ENCODE measurements around the gene TRIM29.

The TRIM29 gene

DNA sequence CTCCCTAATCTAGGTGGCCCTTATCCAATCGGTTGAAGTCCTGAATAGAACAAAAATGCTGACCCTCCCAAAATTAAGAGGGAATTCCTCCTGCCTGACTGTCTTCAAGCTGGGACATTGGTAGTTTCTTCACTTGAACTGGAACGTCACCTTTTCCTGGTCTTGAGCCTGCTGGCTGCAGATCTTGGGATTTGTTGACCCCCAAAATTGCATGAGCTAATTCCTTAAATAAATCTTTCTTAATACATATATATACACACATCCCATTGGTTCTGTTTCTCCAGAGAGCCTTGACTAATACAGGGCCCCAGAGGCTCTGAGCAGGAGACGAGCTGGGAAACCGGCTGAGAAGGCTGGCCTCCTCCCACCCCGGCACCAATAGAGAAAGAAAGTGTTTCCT, 46.2 kb downstream of the TRIM29 start:
- DNase-seq = no peak

GRCh38 chr11:120091121-120091520, 46.8 kb downstream of the TRIM29 start:
- DNase-seq = no peak

DNA sequence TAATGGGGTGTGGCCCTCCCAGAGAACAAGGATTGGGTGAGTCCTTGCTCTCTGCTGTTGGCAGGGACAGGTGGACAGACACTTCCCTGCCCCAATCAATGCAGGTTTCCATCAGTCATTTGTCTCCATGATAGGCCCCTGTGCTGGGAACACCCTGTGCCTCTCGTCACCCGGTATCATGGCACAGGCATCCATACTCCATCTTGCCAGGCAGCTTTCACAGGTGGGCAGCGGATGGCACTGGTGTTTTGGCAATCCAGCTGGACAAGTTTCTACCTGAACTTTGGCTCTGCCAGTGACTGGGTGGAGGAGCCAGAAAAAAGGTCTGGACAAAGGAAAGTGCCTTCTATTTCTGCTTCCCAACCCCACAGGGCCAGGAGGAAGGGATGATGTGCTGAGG, 47.5 kb downstream of the TRIM29 start:
- DNase-seq = no peak

GRCh38 chr11:120089036-120090001, 48.6 kb downstream of the TRIM29 start:
- DNase-seq = no peak

GRCh38 chr11:120088056-120088455, 49.9 kb downstream of the TRIM29 start:
- DNase-seq = no peak

DNA sequence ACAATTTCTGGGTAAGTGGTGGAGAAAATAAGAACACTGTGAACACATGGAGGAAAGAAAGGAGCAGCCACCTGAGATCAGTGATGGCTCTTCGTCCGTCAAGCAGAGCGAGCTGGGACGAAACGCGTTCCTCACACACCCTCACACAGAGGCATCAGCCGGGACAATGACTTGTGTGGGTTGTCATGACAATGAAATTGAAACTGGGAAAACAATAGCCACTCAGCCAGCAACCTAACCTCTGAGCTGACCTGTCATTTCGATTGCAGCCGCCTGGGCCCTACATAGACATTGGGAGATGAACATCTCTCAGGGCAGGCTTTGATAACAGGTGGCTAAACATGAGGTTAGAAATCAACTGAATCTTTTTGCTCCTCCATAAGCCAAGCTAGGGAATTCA, 51.3 kb downstream of the TRIM29 start:
- no peak for DNase-seq

DNA sequence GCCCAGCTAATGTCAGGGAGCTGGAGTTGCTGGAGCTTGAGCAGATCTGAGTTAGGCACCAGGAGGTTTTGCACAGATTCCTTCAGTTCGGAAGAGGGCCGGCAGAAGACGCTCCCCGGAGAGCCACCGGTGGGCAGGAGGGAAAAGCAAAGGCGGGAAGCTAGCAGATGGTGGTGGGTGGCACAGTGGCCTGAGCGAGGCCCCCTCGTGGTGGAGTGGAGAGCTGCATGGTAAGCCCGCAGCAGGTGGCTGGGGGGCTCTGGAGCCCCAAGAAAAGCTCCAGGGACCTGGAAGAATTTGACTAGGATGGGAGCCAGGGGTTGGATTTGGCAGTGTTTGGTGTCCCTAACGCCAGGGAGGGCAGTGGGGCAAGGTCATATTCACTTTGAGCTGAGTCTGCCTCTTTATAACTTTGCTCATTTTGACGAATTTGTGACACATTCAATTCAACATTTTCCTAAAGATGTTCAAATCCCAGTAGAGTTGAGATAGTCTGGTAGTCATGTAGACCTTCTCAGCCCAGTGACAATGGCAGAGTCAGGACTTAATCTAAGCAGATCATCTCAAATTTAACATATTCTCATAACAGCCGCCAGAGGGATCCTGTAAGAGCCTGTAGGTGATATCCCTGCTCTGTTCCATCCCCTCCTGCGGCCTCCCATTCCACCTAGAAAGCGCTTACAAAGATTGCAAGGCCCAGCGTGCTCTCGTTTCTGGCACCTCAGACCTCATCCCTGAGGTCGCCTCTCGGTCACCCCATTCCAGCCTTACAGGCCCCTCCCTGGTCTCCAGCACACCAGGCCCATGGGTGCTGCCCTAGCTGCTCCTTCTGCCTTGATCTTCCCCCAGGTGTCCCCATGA, 57.9 kb downstream of the TRIM29 start:
- no peak for DNase-seq

DNA sequence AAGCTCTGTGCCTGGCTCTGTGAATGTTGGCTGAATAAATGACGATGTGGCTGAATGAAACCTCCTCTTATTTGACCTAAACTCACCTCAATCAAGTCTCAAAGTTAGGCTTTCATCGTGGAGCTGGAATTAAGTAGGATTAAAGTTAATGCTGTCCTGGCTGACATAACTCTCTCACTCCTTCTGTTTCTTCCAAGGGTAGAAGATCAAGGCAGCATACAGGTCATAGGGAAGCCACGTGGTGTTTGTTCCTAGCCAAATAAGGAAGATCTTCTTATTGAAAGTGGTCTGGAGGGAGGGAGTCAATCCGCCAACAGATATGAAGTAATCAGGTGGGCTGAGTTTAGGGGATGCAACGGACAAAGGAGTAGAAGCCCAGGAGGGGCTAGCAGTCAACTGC, 59.5 kb downstream of the TRIM29 start:
- no peak for DNase-seq

DNA sequence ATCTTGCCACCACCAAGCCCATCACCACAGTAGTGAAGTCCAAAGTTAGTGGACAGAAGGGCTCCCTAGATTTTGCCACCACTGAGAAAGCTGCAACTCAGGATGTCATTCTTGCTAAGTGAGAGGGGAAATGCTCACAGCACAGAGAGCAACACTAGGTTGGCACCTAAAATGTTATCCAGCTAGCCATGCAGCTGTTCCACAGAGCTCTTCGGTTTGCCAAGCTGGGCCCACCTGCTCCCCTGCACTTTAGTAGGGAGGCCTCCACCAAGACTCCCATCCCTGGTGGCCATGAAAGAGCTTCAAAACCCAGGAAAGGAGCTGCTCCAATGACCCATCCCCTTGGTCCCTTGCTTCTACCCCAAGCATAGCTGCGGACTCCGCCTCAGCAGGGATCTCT, 63.8 kb downstream of the TRIM29 start:
- no peak for DNase-seq

DNA sequence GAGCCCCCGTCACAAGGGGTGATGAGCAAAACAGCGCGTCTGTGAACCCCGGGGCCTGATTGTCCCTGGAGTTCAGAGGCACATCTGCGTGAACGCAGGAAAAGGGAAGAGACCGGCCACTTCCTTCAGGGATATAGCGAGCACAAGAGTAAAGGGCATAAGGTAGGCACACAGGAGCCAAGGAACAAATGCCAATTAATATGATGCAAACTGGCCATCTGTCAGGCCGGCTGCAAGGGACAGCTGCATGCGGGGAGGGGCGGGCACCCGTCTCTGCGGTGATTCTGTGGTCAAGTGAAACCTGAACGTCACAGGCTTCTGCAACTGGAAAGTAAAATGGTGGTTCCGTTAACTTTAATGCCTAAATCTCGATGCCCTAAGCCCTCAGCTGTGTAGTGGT, 64.7 kb downstream of the TRIM29 start:
- DNase-seq = no peak

DNA sequence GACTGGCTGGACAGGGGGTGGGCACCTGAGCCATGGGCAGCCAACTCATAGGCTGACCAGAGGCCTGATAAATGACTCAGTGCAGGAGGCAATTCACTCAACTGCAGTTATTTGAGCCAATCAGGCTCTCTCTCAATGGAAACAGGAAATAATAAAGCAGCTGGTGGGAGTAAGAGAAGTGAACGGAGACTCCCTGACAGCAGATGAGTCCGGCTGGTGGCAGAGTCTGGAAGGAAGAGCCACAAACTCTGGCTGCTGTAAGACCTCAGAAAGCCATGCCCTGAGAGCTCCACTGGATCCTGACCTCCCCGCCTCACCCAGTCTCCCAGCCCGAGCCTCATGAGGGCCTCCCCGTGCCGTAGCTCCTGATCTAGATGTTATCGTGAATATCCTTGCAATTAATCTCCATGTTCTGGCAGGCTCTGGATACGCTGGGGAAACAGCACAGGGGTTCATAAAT, 69.8 kb downstream of the TRIM29 start:
- DNase-seq = no peak

DNA sequence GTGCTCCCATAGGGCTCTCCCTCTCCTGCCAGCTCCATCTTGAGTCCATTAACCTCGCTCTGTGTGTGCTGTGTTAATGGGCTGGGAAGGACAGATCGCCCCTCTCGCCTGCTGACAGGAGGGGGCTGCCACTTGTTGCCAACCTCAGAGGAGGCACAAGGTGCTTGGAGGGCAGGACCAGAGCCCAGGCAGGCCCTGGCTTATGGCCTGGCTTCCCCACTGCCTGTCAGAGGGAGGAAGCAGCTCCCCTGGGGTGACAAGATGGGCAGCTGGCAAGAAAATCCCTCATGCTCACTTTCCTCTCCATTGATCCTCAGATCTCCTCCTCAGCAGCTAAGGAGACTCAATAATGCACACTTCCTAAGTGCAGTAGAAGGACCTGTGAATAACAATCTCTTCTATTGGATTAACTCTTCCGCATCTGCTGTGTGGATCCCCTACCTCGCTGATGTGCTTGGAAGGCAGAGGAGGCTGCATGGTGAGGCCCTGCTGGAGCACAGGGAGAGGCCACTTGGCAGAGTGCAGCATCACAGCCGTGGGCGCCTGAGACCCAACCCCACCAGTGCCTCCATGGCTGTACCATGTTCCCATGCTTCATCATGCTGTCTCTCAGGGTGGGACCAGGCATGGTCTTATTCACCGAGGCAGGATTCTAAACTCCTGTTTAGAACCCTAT, 70.3 kb downstream of the TRIM29 start:
- DNase-seq = no peak

DNA sequence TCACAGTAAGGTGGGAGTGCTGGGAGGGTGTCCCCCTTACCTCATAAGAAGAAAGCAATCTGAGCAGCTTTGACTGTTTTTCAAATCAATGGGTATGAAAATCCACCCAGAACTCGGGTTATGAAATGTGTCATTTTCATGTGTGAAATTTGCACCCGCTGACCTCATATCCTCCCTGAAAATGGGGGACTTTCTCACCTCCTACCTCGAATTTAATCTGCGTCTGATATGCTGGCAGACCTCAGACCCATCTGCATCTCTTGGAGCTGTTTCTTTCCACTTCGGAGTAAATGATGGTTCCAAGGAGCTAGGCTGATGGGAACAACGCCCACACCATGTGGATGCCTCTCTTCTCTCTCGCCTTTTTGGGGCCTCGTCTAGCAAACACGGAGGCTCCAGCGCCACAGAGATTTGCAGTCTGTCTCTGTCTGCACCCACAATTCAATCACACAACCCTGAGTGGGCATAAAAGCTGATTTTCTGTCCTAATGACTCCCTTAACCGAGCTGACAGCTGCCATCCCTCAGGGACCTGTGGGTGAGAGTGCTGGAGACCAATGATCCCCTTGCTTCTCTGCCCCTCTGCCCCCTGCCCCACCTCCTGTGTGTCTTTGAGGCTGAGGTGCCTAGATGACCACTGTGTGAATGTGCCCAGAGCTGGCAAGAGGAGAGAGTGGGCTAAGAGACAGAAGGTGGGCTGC, 71.0 kb downstream of the TRIM29 start:
- DNase-seq = no peak

DNA sequence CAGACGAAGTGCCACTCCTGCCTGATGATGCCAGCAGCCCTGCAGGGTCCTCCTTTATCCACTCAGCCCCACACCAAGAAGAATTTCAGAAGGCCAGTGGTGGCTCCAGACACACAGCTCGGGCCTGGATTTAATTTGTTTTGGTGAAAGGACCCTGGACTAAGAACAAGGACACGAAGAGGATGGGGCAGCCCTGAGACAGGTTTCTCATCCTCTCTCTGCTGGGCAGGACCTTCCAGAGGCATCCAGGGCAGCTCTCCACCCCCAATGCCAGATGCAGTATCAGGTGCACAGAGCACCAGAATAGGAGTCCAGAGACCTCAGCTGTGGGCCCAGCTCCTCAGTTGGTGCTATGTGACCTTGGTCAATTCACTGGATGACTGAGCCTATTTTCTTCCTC, 72.0 kb downstream of the TRIM29 start:
- DNase-seq = no peak

DNA sequence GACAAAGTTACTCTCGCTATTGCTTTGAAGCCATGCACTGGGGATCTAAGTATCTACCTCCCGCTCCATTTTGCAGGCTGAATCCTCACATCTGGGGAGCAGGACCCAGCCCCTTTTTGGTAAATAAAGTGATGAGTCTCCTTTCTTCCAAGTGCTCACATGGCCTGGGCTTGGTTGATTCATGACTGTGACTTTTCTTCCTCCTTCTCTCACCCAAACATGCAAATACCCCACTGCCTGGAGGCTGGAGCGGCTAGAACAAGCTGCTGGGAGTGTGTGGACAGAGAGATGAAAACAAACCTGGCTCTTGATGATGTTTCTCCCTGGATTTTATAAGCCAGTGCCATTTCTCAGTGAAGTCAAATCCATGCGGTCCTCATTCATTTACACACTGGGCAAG, 72.7 kb downstream of the TRIM29 start:
- no peak for DNase-seq

DNA sequence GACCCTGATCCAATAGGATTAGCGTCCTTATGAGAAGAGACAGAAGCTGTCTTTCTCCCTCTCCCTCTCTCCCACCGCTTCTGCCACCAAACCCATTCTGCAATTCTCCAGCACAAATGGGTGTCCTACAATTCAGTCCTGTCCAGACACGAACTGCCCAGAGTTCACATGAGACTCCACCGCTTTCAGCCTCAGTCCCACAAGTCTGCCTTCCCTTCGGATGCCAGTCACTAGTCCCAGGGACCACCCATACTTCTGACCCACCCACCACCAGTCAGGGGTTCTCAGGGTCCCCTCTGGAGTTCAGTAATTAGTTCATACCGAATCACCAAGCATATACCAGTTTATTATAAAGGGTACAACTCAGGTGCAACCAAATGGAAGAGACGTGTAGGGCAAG, 73.6 kb downstream of the TRIM29 start:
- no peak for DNase-seq

- no peak for DNase-seq
Observed at GRCh38 chr11:120063686-120064340, 74.1 kb downstream of the TRIM29 start.

- no peak for DNase-seq
Observed at GRCh38 chr11:120062561-120062930, 75.4 kb downstream of the TRIM29 start.

GRCh38 chr11:120061761-120062560, 76.0 kb downstream of the TRIM29 start:
- DNase-seq = no peak
